ENCODE measurements around the gene UNC119B.
"Not testable (repeated sequence)": the region's sequence is repeated elsewhere in the genome, so short reads cannot be mapped to it uniquely, and the experiment has no call there.

UNC119B gene

DNA sequence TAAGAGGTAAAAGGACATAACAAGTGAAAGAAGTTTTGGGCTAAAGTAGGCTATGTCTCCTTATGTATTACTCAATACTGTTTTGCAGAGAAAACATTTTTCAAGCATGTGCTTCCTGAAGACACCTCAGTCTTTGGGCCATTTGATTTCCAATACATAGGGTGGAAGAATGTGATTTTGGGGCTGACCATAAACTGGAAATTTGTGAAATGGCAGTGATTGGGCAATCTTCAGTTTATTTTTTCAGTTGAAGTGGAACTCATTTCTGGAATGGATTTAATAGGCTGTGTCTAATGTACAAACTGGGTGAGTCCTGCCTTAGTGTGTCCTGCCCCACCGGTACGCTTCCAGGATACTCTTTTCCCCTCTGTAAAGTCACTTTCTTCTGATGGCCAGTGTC is 12.5 kb downstream of the UNC119B start:
- CTCF ChIA-PET = interaction anchor here (1.4 kb wide), 1 partner anchor 140 kb away, joined by 3 read pairs; no protein-coding TSS in a partner anchor
- TF ChIP-seq, protein P1, sequence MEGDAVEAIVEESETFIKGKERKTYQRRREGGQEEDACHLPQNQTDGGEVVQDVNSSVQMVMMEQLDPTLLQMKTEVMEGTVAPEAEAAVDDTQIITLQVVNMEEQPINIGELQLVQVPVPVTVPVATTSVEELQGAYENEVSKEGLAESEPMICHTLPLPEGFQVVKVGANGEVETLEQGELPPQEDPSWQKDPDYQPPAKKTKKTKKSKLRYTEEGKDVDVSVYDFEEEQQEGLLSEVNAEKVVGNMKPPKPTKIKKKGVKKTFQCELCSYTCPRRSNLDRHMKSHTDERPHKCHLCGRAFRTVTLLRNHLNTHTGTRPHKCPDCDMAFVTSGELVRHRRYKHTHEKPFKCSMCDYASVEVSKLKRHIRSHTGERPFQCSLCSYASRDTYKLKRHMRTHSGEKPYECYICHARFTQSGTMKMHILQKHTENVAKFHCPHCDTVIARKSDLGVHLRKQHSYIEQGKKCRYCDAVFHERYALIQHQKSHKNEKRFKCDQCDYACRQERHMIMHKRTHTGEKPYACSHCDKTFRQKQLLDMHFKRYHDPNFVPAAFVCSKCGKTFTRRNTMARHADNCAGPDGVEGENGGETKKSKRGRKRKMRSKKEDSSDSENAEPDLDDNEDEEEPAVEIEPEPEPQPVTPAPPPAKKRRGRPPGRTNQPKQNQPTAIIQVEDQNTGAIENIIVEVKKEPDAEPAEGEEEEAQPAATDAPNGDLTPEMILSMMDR (IDR thresholded peaks at IDR 0.05; ENCODE audit: insufficient read depth, low read length, missing control alignments) = no peak
- POLR2A ChIA-PET = interaction anchor here (1.6 kb wide), 1 partner anchor 14 kb away, joined by 3 read pairs; no protein-coding TSS in a partner anchor
- no peak overlapping the region for H3K4me3 ChIP-seq (ENCODE audit: low read depth, low read length)
- no peak for DNase-seq (ENCODE audit: low read depth, low spot score)

DNA sequence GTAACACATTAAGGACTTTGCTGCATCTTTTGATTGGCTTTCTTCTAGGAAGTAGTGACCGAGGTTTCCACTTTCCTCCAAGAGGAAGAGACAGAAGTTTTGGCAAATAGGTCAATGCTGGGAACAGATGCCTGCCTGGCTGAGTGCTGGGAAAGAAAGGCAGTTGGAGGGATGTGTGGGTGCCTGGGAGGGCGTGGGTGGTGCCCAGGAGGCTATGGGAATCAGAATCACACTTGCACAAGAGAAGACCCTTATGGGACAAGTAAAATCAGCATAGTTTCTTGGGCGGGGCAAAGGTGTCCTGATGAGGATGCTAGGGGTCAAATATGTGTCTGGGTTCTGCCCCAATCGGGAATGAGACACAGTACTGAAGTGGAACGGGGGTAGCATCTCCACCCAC is 14.5 kb downstream of the UNC119B start:
- DNase-seq (ENCODE audit: low read depth, low spot score) = no peak
- TF ChIP-seq, protein P1 (IDR thresholded peaks at IDR 0.05; ENCODE audit: insufficient read depth, low read length, missing control alignments) = no peak
- CTCF ChIA-PET = interaction anchor here (0.9 to 1.5 kb wide), 5 partner anchors 10 to 256 kb away, joined by 3 to 7 read pairs (median 6); no protein-coding TSS in a partner anchor
- POLR2A ChIA-PET = no interaction called here
- no peak overlapping the region for H3K4me3 ChIP-seq (ENCODE audit: low read depth, low read length)

GRCh38 chr12:120725151-120725658 is 14.9 kb downstream of the UNC119B start:
- ChIA-PET CTCF (interaction anchor here (0.8 to 1.5 kb wide), 6 partner anchors 11 to 255 kb away, joined by 3 to 7 read pairs (median 5); no protein-coding TSS in a partner anchor), POLR2A (no interaction called here)
- H3K4me3 ChIP-seq (ENCODE audit: low read depth, low read length) = peak overlapping the region; percentile 73
- DNase-seq (ENCODE audit: low read depth, low spot score) = no peak
- TF ChIP-seq, protein P1 (IDR thresholded peaks at IDR 0.05; ENCODE audit: insufficient read depth, low read length, missing control alignments) = no peak

DNA sequence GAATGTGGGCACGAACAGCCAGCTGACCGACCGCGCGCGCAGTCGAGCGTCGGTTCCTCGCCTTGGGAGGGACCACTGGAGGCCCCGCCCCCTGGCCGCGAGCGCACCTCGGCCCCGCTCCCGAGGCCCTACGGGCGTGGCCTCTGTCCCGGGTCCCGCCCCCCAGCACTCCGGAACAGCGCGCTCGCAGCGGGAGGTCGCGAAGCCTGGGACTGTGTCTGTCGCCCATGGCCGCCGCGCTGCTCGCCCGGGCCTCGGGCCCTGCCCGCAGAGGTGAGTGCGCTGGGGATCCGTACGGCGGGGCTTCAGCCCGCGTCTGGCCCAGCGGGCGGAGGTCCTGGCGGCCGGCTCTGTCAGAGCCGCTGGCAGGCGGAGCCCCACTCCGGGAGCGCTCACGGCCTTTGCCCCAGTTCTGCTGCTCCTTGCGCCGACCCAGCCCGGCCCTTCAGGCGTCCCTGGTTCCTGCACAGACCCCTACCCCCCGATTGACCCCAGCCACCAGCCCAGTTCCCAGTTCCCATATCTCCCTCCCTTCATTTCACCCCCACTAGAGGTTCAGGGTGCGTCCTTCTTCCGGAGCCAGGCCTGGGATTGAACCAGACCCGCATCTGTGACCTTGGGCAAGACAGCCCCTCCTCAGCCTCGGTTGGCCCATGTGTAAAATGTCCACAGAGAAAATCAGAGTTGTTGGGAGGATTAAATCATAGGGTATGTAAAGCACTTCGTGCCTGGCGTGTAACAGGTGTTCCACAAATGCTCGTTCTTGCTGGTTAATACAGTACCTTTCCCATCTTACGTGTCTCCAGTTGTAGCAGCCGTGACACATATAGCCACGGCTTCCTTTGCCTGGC is 15.6 kb downstream of the UNC119B start, which contains the start of gene ACADS:
Gene ACADS (plus strand): TSS at position 168 of the 851 bp plus-strand sequence. CDS start 60 bp downstream, at position 228.
- TF ChIP-seq, protein P1 (IDR thresholded peaks at IDR 0.05; ENCODE audit: insufficient read depth, low read length, missing control alignments) = no peak
- ChIA-PET POLR2A (no interaction called here), CTCF (interaction anchor here (0.8 to 1.5 kb wide), 6 partner anchors 11 to 255 kb away, joined by 3 to 7 read pairs (median 5); no protein-coding TSS in a partner anchor)
- H3K4me3 ChIP-seq (ENCODE audit: low read depth, low read length) = peak within 1 kb of the TSS; percentile 73
- DNase-seq (ENCODE audit: low read depth, low spot score) = no peak

DNA sequence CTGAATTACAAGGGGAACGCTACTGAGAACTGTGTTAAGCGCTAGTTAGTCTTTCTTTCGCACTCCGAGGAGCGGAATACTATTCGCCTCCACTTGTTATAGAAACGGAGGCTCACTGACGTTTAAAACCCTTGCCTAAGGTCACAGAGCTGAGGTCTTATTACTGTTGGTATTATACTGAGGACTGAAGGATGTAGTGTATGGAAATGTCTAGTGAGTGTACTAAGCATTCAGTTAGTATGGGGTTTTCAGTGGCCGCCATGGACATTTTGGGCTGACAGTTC is 16.2 kb downstream of the UNC119B start:
- ChIA-PET POLR2A (no interaction called here), CTCF (no interaction called here)
- peak overlapping the region; percentile 73 for H3K4me3 ChIP-seq (ENCODE audit: low read depth, low read length)
- no peak for DNase-seq (ENCODE audit: low read depth, low spot score)
- TF ChIP-seq, protein P1 (IDR thresholded peaks at IDR 0.05; ENCODE audit: insufficient read depth, low read length, missing control alignments) = no peak

DNA sequence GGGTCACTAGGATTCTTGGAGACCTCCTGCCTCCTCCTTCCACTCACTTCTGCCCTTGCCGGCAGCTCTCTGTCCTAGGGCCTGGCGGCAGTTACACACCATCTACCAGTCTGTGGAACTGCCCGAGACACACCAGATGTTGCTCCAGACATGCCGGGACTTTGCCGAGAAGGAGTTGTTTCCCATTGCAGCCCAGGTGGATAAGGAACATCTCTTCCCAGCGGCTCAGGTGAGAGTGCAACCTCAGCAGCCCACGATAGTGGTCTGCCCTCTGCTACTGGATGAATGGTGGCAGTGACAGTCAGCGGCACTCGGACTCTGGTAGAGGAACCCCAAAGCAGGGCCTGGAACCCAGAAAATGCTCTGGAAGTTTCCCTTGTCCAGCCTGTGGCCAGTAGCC is 16.7 kb downstream of the UNC119B start:
- TF ChIP-seq, protein P1 (IDR thresholded peaks at IDR 0.05; ENCODE audit: insufficient read depth, low read length, missing control alignments) = no peak
- no peak overlapping the region for H3K4me3 ChIP-seq (ENCODE audit: low read depth, low read length)
- no peak for DNase-seq (ENCODE audit: low read depth, low spot score)
- ChIA-PET POLR2A (no interaction called here), CTCF (no interaction called here)

GRCh38 chr12:120732198-120732597 is 21.9 kb downstream of the UNC119B start:
- CTCF ChIA-PET; POLR2A ChIA-PET; H3K4me3 ChIP-seq (ENCODE audit: low read depth, low read length); DNase-seq (ENCODE audit: low read depth, low spot score): not testable (repeated sequence)
